NCI-H146 treated with DMSO at 0.1 percent for 48 hours (cell line): Measurements from ENCODE around the gene UQCRH.
"Not testable (repeated sequence)": the region's sequence is repeated elsewhere in the genome, so short reads cannot be mapped to it uniquely, and the experiment has no call there.

Experiments
- DNase-seq: peaks from one replicate; lab custom pipeline; 2025; ENCODE audit not compliant: unreplicated experiment; lab: John Stamatoyannopoulos, UW

UQCRH gene

GRCh38 chr1:46300673-46301405 is 2.7 kb upstream of the UQCRH start:
- no peak for DNase-seq

- DNase-seq: no peak
Measured at GRCh38 chr1:46301406-46301807, 2.1 kb upstream of the UQCRH start.

- DNase-seq: no peak
Measured at GRCh38 chr1:46301808-46302640, 1.5 kb upstream of the UQCRH start.

- no peak for DNase-seq
Measured at GRCh38 chr1:46302641-46303037, 859 bp upstream of the UQCRH start.

- peak; percentile 0 for DNase-seq
Measured at GRCh38 chr1:46303872-46304326, 401 bp downstream of the UQCRH start.

- DNase-seq: no peak
Measured at GRCh38 chr1:46306159-46306530, 2.6 kb downstream of the UQCRH start.

- DNase-seq: no peak
Measured at GRCh38 chr1:46309401-46310159, 6.1 kb downstream of the UQCRH start.

- no peak for DNase-seq
Measured at GRCh38 chr1:46310321-46310720, 6.8 kb downstream of the UQCRH start.

GRCh38 chr1:46315669-46316403 is 12.3 kb downstream of the UQCRH start:
- no peak for DNase-seq

GRCh38 chr1:46317323-46317722 is 13.8 kb downstream of the UQCRH start:
- no peak for DNase-seq

- DNase-seq: not testable (repeated sequence)
Measured at GRCh38 chr1:46319301-46319700, 15.8 kb downstream of the UQCRH start.

GRCh38 chr1:46319960-46320914 is 16.7 kb downstream of the UQCRH start:
- DNase-seq: not testable (repeated sequence)

- DNase-seq: not testable (repeated sequence)
Measured at GRCh38 chr1:46322191-46322590, 18.7 kb downstream of the UQCRH start.

GRCh38 chr1:46325285-46326076 is 22.0 kb downstream of the UQCRH start:
- not testable (repeated sequence) for DNase-seq

- not testable (repeated sequence) for DNase-seq
Measured at GRCh38 chr1:46328182-46328581, 24.7 kb downstream of the UQCRH start.

- DNase-seq: not testable (repeated sequence)
Measured at GRCh38 chr1:46329807-46330206, 26.3 kb downstream of the UQCRH start.

- not testable (repeated sequence) for DNase-seq
Measured at GRCh38 chr1:46330381-46330780, 26.9 kb downstream of the UQCRH start.

GRCh38 chr1:46331786-46332540 is 28.5 kb downstream of the UQCRH start:
- not testable (repeated sequence) for DNase-seq
